HepG2 (cell line): ENCODE data around the gene METTL25. TPM values are rescaled to one million over a fixed set of nuclear protein-coding genes. Genes with fewer than 3 reads are reported as not detected.

ENCODE experiments used
- ATAC-seq: fragments of 200-7000 bp; cut with Tn5 transposase; 3 replicates; pipeline ENCODE4 v1.9.1; 2020; ENCODE audit warnings: mild to moderate bottlenecking, moderate library complexity
- BruUV-seq: library from RNA; stranded (reverse); fragments of 400-500 nt; replicated peaks from 2 replicates; lab custom pipeline; 2021; lab: Mats Ljungman, UMichigan
- CTCF ChIA-PET: fragments of 300-600 bp; formaldehyde crosslinking; extraction: SDS; loops from one replicate; lab custom pipeline; 2021; ENCODE audit warnings: low total read pairs, inconsistent platforms, low intra/inter-chr PET ratio; lab: Yijun Ruan, JAX
- POLR2A ChIA-PET: fragments of 350-600 bp; sonication (Branson Sonifier 250); formaldehyde crosslinking; loops from one replicate; lab custom pipeline; 2020; ENCODE audit warnings: antibody characterized with exemption, inconsistent platforms; lab: Yijun Ruan, JAX
- DNase-seq: peaks from one replicate; pipeline ENCODE4 v3.0.0-alpha.2; 2015; ENCODE audit warnings: low spot score
- FAIRE-seq: peaks from 3 replicates; lab custom pipeline; 2011; peaks lifted over from hg19 to GRCh38; lab: Jason Lieb, UNC
- H2AFZ ChIP-seq: one replicate; pipeline ENCODE4 v1.6.1; 2011; ENCODE audit warnings: low read length, inconsistent platforms
- H3K27ac ChIP-seq: fragments of 300-600 bp; 3 replicates; pipeline ENCODE4 v1.8.0; 2011; ENCODE audit warnings: mixed run types, mild to moderate bottlenecking, mixed read lengths, low read length, inconsistent platforms; ENCODE audit not compliant: insufficient read depth; ENCODE audit errors: extremely low read length
- H3K27me3 ChIP-seq, 2 experiments: fragments of 200-600 bp in 1 of 2; 2 replicates in 1 of 2; 3 replicates in 1 of 2; pipeline versions ENCODE4 v1.6.0 to v1.8.0; 2011; ENCODE audit warnings: low read length in 2 of 2, mild to moderate bottlenecking in 2 of 2, moderate library complexity in 2 of 2, inconsistent platforms in 1 of 2; ENCODE audit not compliant: insufficient read depth in 2 of 2, control insufficient read depth in 1 of 2
- H3K36me3 ChIP-seq, 2 experiments: fragments of 200-600 bp in 1 of 2; replicated peaks in 1 of 2; 2 replicates in 1 of 2; 3 replicates in 1 of 2; pipeline versions ENCODE4 v1.5.1 to v1.8.0; 2011; ENCODE audit warnings: low read length in 2 of 2, inconsistent platforms in 1 of 2; ENCODE audit not compliant: insufficient read depth in 2 of 2, control insufficient read depth in 1 of 2
- H3K4me1 ChIP-seq: 2 replicates; pipeline ENCODE4 v1.5.1; 2012; ENCODE audit warnings: low read length, inconsistent platforms; ENCODE audit not compliant: insufficient read depth
- H3K4me2 ChIP-seq: 2 replicates; pipeline ENCODE4 v1.6.0; 2011; ENCODE audit warnings: low read depth, low read length, inconsistent platforms
- H3K4me3 ChIP-seq, 3 experiments: fragments of 200-600 bp in 1 of 3; sonication (generic), shearing (Covaris generic) in 1 of 3; replicated peaks in 1 of 3; 2 replicates each; pipeline ENCODE4 v1.5.1; 2011 to 2016; ENCODE audit warnings: low read length in 3 of 3, inconsistent platforms in 2 of 3, low read depth in 2 of 3, mild to moderate bottlenecking in 2 of 3, control low read depth in 1 of 3, mixed read lengths in 1 of 3; ENCODE audit not compliant: insufficient read depth in 1 of 3
- H3K79me2 ChIP-seq: one replicate; pipeline ENCODE4 v1.6.1; 2011; ENCODE audit warnings: low read length, inconsistent platforms; ENCODE audit not compliant: insufficient read depth
- H3K9ac ChIP-seq: 2 replicates; pipeline ENCODE4 v1.6.0; 2011; ENCODE audit warnings: mild to moderate bottlenecking, low read depth, low read length, inconsistent platforms; ENCODE audit not compliant: insufficient read depth
- H3K9me3 ChIP-seq: 2 replicates; pipeline ENCODE4 v1.5.1; 2012; ENCODE audit warnings: mild to moderate bottlenecking, low read length
- H4K20me1 ChIP-seq: 2 replicates; pipeline ENCODE4 v1.6.0; 2011; ENCODE audit warnings: inconsistent platforms, mild to moderate bottlenecking, low read length, moderate library complexity; ENCODE audit not compliant: insufficient read depth
- ARID2 ChIP-seq: sonication (generic); formaldehyde crosslinking; IDR thresholded peaks from 2 replicates; pipeline ENCODE4 v1.8.1; 2022; ENCODE audit warnings: mild to moderate bottlenecking, missing genetic modification reagents, borderline replicate concordance
- ATRX ChIP-seq: sonication (generic); formaldehyde crosslinking; IDR thresholded peaks from 2 replicates; pipeline ENCODE4 v1.4.0; 2020; ENCODE audit warnings: missing genetic modification reagents, borderline replicate concordance
- BRF2 ChIP-seq: sonication (generic); formaldehyde crosslinking; IDR thresholded peaks from 2 replicates; pipeline ENCODE4 v1.8.1; 2022; ENCODE audit warnings: mild to moderate bottlenecking, missing genetic modification reagents
- E2F2 ChIP-seq: sonication (generic); formaldehyde crosslinking; IDR thresholded peaks from 2 replicates; pipeline ENCODE4 v1.4.0; 2020; ENCODE audit warnings: missing genetic modification reagents, borderline replicate concordance
- MEF2D ChIP-seq: sonication (generic); formaldehyde crosslinking; IDR thresholded peaks from 2 replicates; pipeline ENCODE4 v1.5.1; 2020; ENCODE audit warnings: mild to moderate bottlenecking, missing genetic modification reagents
- RFX5 ChIP-seq: IDR thresholded peaks from 2 replicates; pipeline ENCODE4 v1.6.1; 2011; ENCODE audit warnings: low read depth, low read length, improper control_type of control experiment
- YEATS2 ChIP-seq: sonication (generic); formaldehyde crosslinking; IDR thresholded peaks from 2 replicates; pipeline ENCODE4 v1.4.0; 2020; ENCODE audit warnings: missing genetic modification reagents, borderline replicate concordance
- ZBTB10 ChIP-seq: sonication (generic); formaldehyde crosslinking; IDR thresholded peaks from 2 replicates; pipeline ENCODE4 v1.4.0; 2020; ENCODE audit warnings: missing genetic modification reagents, borderline replicate concordance
- ZC3H4 ChIP-seq: sonication (generic); formaldehyde crosslinking; IDR thresholded peaks from 2 replicates; pipeline ENCODE4 v1.4.0; 2020; ENCODE audit warnings: missing genetic modification reagents, borderline replicate concordance
- ZSCAN25 ChIP-seq: sonication (generic); formaldehyde crosslinking; IDR thresholded peaks from 2 replicates; pipeline ENCODE4 v1.8.0; 2022; ENCODE audit warnings: mild to moderate bottlenecking, missing genetic modification reagents
- WGBS: methylation state at CpG from one replicate; pipeline ENCODE4 v1.1.6; 2017; ENCODE audit warnings: low lambda C conversion rate; 5-methylcytosine and 5-hydroxymethylcytosine counted together
- in situ Hi-C: cut with HindIII; loops from 2 replicates; pipeline ENCODE4 v1.10.0; 2017; ENCODE audit warnings: low pct_unique_long_range_greater_than_20kb; ENCODE audit not compliant: extremely low pct_ligation_motif_present
- intact Hi-C: fragments of 100-400 bp; cut with micrococcal nuclease; formaldehyde crosslinking; loops from one replicate; pipeline ENCODE4 v1.10.0; 2022; ENCODE audit not compliant: unreplicated experiment
- polyA plus RNA-seq, 8 experiments: library from polyadenylated mRNA; depleted of rRNA in 3 of 8; stranded (reverse) in 7 of 8; unstranded in 1 of 8; fragments of >200 nt; fragmentation: Illumina TruSeq in 4 of 8; extraction: Trizol in 4 of 8; gene quantifications; 2 replicates each; pipeline versions ENCODE4 v1.2.1 to v1.2.3, GENCODE V29; 2011 to 2016; ENCODE audit warnings: low read depth in 4 of 8, missing spikeins in 1 of 8, mixed read lengths in 1 of 8; ENCODE audit not compliant: insufficient read depth in 1 of 8
- total RNA-seq, 5 experiments: library from RNA; depleted of rRNA; stranded (reverse); fragments of >200 nt; fragmentation: Illumina TruSeq; extraction: Trizol; gene quantifications; 2 replicates each; pipeline ENCODE4 v1.2.3, GENCODE V29; 2016; ENCODE audit warnings: low read depth in 1 of 5

The METTL25 gene
- total and polyA plus RNA-seq, 2 of the 13 experiments (the other 11 are each of a cell fraction or from before 2014, with no cell fraction given), result 2.2 to 7.8 TPM

GRCh38 chr12:82479511-82479910, 121.2 kb downstream of the METTL25 start:
- ChIA-PET CTCF (no interaction called here), POLR2A (no interaction called here)
- H3K4me2 ChIP-seq, result no peak overlapping the region
- H4K20me1 ChIP-seq, result no peaks in the 10 kb centered on the region
- in situ Hi-C loops, result no loop called here
- ATAC-seq, result no peak
- 44% methylated on average over 1 of the region's 1 CpG for WGBS
- no peak for FAIRE-seq
- H3K27me3 ChIP-seq, result no peaks in the 10 kb centered on the region
- no peak overlapping the region for H3K9ac ChIP-seq
- no peak overlapping the region for H2AFZ ChIP-seq
- TF ChIP-seq MEF2D (CRISPR knock-in tag), result no peak
- BruUV-seq, result no TSS peak
- no peak overlapping the region for H3K27ac ChIP-seq
- intact Hi-C loops, result no loop called here
- no peaks in the 10 kb centered on the region for H3K9me3 ChIP-seq
- no peaks in the 10 kb centered on the region for H3K79me2 ChIP-seq
- H3K4me1 ChIP-seq, result no peaks in the 10 kb centered on the region
- no peak overlapping the region for H3K4me3 ChIP-seq
- no peaks in the 10 kb centered on the region for H3K36me3 ChIP-seq
- DNase-seq, result no peak

- Histone ChIP-seq H3K36me3 (no peaks in the 10 kb centered on the region), H4K20me1 (no peaks in the 10 kb centered on the region), H3K4me2 (no peak overlapping the region), H3K79me2 (no peaks in the 10 kb centered on the region), H3K4me3 (no peak overlapping the region), H3K9me3 (no peaks in the 10 kb centered on the region), H3K27me3 (no peaks in the 10 kb centered on the region), H3K4me1 (no peaks in the 10 kb centered on the region), H3K9ac (no peak overlapping the region), H2AFZ (no peak overlapping the region), H3K27ac (no peak overlapping the region)
- no peak for DNase-seq
- POLR2A ChIA-PET, result no interaction called here
- intact Hi-C loops (no loop called here), in situ Hi-C loops (no loop called here)
- WGBS, result 96% methylated on average over 3 of the region's 3 CpGs
- TF ChIP-seq ZC3H4 (CRISPR knock-in tag) (no peak), ZBTB10 (CRISPR knock-in tag) (no peak), ZSCAN25 (CRISPR knock-in tag) (no peak), ARID2 (no peak), RFX5 (no peak), E2F2 (CRISPR knock-in tag) (no peak), YEATS2 (CRISPR knock-in tag) (no peak), BRF2 (no peak), ATRX (CRISPR knock-in tag) (no peak)
- CTCF ChIA-PET, result no interaction called here
- BruUV-seq, result no TSS peak
- FAIRE-seq, result no peak
- no peak for ATAC-seq
These were observed 122.3 kb downstream of the METTL25 start for GRCh38 chr12:82480606-82481005.
